ENCODE measurements around the gene AP1M1.

AP1M1 gene

DNA sequence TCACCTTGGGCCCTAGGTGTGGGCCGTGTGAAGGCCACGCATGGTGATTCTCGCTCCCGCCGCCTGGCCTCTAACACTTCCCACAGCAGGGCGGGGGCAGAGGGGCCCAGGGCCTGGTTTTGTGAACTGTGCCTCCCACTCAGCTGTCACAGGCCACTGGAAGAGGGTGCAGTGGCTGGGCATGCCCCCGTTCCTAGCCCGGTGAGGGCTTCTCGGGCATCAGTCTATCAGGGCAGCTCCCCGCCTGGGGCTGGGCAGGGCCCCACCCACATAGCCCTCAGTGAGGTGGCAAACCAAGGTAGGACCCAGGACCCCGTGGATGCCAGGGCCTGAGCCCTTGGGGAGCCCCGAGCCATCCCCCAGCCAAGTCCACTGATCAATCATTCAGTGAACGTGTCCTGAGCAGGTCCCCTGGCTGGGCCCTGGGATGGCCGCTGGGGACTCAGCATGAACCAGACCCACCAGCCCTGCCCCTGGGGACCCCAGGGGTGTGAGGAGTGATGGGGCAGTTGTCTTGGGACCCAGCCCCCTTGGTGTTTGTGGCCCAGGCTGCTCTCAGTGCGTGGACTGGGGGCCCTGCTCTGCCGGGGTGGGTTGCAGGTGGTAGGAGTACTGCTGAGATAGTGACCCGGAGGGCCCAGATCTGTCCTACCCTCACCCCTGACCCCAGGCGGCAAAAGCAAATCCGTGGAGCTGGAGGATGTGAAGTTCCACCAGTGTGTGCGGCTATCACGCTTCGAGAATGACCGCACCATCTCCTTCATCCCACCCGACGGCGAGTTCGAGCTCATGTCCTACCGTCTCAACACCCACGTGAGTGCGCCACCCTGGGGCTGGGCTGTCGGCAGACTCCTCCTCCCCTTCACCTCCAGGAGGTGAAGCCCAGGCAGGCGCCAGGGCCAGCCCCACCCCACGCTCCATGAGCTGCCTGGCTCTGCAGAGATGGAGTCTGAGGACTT lies 29.4 kb downstream of the AP1M1 start:
- TF ChIP-seq ZBTB7A (IDR thresholded peaks at IDR 0.05; ENCODE audit: low read depth) = no peak
- TF ChIP-seq TAF1 (IDR thresholded peaks at IDR 0.05; ENCODE audit: low read depth) = no peak
- TF ChIP-seq TCF12 (IDR thresholded peaks at IDR 0.05; ENCODE audit: low read depth) = no peak
- TF ChIP-seq, protein P1, sequence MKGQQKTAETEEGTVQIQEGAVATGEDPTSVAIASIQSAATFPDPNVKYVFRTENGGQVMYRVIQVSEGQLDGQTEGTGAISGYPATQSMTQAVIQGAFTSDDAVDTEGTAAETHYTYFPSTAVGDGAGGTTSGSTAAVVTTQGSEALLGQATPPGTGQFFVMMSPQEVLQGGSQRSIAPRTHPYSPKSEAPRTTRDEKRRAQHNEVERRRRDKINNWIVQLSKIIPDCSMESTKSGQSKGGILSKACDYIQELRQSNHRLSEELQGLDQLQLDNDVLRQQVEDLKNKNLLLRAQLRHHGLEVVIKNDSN (IDR thresholded peaks at IDR 0.05) = no peak
- no peak for TF ChIP-seq NFIC (IDR thresholded peaks at IDR 0.05)

DNA sequence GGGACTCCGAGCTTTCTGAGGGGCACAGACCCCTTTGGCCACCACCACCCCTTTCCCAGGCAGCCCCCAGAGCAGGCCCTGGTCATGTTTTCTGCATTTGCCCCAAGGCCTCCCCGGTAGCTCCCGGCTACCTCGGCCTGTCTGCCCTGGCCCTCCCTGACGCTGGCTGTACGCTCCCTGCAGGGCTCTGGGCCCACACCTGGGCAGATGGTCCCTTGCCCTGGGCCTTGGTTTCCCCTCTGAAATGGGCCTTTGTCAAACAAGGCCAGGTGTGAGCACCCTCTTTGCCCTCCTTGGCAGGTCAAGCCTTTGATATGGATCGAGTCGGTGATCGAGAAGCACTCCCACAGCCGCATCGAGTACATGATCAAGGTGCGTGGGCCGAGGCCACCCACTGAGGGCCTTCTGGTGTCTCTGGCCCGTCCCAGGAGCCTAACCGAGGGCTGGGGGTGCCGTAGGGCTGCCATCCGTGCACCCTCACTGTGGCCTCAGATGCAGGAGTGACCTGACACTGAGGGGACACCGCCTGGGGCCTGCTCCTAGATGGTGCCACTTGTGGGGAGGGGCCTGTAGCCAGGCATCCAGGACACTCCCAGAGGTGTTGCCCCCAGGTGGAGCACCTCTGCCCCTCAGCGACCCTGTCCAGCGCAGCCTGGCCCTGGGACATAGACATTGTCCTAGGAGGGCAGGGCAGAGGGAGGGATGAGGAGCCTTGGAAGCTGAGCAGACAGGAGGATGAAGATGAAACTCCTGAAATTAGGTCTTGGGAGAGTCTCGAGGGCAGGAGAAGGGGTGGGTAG lies 30.3 kb downstream of the AP1M1 start:
- TF ChIP-seq CEBPB (IDR thresholded peaks at IDR 0.05) (no peak), FOXM1 (IDR thresholded peaks at IDR 0.05; ENCODE audit: borderline replicate concordance, low read depth) (no peak), CREB1 (IDR thresholded peaks at IDR 0.05; ENCODE audit: low read depth) (no peak), YY1 (IDR thresholded peaks at IDR 0.05; ENCODE audit: low read depth) (no peak), TAF1 (IDR thresholded peaks at IDR 0.05; ENCODE audit: low read depth) (no peak), EP300 (IDR thresholded peaks at IDR 0.05; ENCODE audit: borderline replicate concordance) (no peak), ZBTB7A (IDR thresholded peaks at IDR 0.05; ENCODE audit: low read depth) (no peak)
- TF ChIP-seq, protein P2, sequence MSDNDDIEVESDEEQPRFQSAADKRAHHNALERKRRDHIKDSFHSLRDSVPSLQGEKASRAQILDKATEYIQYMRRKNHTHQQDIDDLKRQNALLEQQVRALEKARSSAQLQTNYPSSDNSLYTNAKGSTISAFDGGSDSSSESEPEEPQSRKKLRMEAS (IDR thresholded peaks at IDR 0.05) = no peak

DNA sequence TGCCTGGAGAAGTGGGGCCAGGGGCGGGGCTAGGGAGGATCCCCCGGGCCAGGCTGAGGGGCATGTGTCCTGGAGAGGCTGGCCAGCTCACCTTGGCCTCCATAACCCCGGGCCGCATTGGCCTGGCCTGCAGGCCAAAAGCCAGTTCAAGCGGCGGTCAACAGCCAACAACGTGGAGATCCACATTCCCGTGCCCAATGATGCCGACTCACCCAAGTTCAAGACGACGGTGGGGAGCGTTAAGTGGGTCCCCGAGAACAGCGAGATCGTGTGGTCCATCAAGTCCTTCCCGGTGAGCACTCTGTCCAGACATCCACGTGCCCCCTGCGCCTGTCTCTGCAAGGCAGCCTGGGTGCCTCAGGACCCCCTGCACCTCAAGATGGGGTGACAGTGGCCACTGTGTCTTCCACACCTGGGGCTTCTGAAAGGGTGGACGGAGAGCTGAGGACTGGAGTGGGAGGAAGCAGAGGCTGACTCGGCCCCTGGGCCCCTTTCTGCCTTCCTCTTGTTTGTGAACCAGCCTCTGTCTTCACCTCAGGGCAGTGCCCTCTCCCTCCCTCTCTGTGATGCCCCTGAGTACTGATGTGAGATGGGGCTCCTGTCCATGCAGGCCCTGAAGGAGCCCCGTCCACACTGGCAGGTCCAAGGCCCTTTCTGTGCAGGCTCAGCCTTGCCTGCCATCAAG lies 31.1 kb downstream of the AP1M1 start:
- no peak for TF ChIP-seq EGR1 (IDR thresholded peaks at IDR 0.05)
- no peak for TF ChIP-seq EP300 (IDR thresholded peaks at IDR 0.05; ENCODE audit: borderline replicate concordance)
- no peak for TF ChIP-seq YY1 (IDR thresholded peaks at IDR 0.05; ENCODE audit: low read depth)
- no peak for TF ChIP-seq NFIC (IDR thresholded peaks at IDR 0.05)
- no peak for TF ChIP-seq CEBPB (IDR thresholded peaks at IDR 0.05)
- TF ChIP-seq, protein P3, sequence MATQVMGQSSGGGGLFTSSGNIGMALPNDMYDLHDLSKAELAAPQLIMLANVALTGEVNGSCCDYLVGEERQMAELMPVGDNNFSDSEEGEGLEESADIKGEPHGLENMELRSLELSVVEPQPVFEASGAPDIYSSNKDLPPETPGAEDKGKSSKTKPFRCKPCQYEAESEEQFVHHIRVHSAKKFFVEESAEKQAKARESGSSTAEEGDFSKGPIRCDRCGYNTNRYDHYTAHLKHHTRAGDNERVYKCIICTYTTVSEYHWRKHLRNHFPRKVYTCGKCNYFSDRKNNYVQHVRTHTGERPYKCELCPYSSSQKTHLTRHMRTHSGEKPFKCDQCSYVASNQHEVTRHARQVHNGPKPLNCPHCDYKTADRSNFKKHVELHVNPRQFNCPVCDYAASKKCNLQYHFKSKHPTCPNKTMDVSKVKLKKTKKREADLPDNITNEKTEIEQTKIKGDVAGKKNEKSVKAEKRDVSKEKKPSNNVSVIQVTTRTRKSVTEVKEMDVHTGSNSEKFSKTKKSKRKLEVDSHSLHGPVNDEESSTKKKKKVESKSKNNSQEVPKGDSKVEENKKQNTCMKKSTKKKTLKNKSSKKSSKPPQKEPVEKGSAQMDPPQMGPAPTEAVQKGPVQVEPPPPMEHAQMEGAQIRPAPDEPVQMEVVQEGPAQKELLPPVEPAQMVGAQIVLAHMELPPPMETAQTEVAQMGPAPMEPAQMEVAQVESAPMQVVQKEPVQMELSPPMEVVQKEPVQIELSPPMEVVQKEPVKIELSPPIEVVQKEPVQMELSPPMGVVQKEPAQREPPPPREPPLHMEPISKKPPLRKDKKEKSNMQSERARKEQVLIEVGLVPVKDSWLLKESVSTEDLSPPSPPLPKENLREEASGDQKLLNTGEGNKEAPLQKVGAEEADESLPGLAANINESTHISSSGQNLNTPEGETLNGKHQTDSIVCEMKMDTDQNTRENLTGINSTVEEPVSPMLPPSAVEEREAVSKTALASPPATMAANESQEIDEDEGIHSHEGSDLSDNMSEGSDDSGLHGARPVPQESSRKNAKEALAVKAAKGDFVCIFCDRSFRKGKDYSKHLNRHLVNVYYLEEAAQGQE (IDR thresholded peaks at IDR 0.05; ENCODE audit: low read depth) = no peak
- TF ChIP-seq CREB1 (IDR thresholded peaks at IDR 0.05; ENCODE audit: low read depth) = no peak
- no peak for TF ChIP-seq RAD21 (IDR thresholded peaks at IDR 0.05; ENCODE audit: low read depth)
- no peak for TF ChIP-seq TCF12 (IDR thresholded peaks at IDR 0.05; ENCODE audit: low read depth)
- TF ChIP-seq, protein P1 (IDR thresholded peaks at IDR 0.05) = no peak
- no peak for TF ChIP-seq ZBTB7A (IDR thresholded peaks at IDR 0.05; ENCODE audit: low read depth)
- TF ChIP-seq, protein P2 (IDR thresholded peaks at IDR 0.05) = no peak
- no peak for TF ChIP-seq TAF1 (IDR thresholded peaks at IDR 0.05; ENCODE audit: low read depth)
- TF ChIP-seq FOXM1 (IDR thresholded peaks at IDR 0.05; ENCODE audit: borderline replicate concordance, low read depth) = no peak
- TF ChIP-seq TEAD4 (IDR thresholded peaks at IDR 0.05) = no peak

DNA sequence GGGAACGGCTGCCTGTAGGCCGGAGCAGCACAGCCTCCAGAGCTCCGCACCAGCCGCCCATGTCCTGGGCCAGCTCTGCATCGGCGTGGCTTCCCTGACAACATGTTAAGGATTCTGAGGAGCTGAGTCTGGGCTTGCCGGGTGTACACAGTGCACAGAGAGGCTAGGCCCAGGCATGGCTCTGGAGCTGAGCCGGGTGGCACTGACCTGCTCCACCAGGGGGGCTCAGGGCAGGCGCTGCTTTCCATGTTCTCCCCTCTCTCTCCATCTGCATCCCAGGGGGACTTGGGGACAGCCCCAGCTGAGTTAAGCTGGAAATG lies 31.6 kb downstream of the AP1M1 start:
- TF ChIP-seq EGR1 (IDR thresholded peaks at IDR 0.05) = no peak
- TF ChIP-seq RAD21 (IDR thresholded peaks at IDR 0.05; ENCODE audit: low read depth) = no peak
- TF ChIP-seq ZBTB7A (IDR thresholded peaks at IDR 0.05; ENCODE audit: low read depth) = no peak

DNA sequence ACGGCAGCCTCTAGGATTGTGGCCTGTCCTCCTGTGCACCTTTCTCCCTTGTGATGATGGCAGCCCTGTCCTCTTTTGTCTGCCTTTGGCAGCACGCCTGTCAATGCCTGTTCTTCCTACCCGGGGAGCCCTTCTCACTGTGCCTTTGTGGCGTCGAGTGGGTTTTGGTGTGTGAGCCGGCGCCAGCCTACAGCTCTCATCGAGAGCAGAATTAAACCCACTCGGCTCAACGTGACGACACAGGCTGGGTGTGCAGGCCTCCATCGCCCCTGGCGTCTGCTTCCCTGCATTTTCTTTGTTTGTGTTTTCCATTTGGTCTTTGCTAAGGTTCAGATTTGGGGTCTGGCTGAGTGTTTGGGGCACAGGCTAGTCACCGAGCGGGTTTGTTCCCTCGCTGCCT lies 34.4 kb downstream of the AP1M1 start:
- TF ChIP-seq, protein P3 (IDR thresholded peaks at IDR 0.05; ENCODE audit: low read depth) = no peak
- TF ChIP-seq TCF12 (IDR thresholded peaks at IDR 0.05; ENCODE audit: low read depth) (no peak), TEAD4 (IDR thresholded peaks at IDR 0.05) (no peak), CREB1 (IDR thresholded peaks at IDR 0.05; ENCODE audit: low read depth) (no peak), RAD21 (IDR thresholded peaks at IDR 0.05; ENCODE audit: low read depth) (no peak), FOXM1 (IDR thresholded peaks at IDR 0.05; ENCODE audit: borderline replicate concordance, low read depth) (no peak), EGR1 (IDR thresholded peaks at IDR 0.05) (no peak), CEBPB (IDR thresholded peaks at IDR 0.05) (no peak), YY1 (IDR thresholded peaks at IDR 0.05; ENCODE audit: low read depth) (no peak), ZBTB7A (IDR thresholded peaks at IDR 0.05; ENCODE audit: low read depth) (no peak), TAF1 (IDR thresholded peaks at IDR 0.05; ENCODE audit: low read depth) (no peak), NFIC (IDR thresholded peaks at IDR 0.05) (no peak)
- TF ChIP-seq, protein P1 (IDR thresholded peaks at IDR 0.05) = no peak
- TF ChIP-seq, protein P2 (IDR thresholded peaks at IDR 0.05) = no peak

Measured in Ishikawa (cell line).